GM03348 (cell line): Measurements from ENCODE around the gene BSG.
A peak's percentile ranks its signal among the peaks of the same experiment; 100 is the strongest.
"Not testable (repeated sequence)": the region's sequence is repeated elsewhere in the genome, so short reads cannot be mapped to it uniquely, and the experiment has no call there.

Experiments used
- DNase-seq: peaks from one replicate; pipeline ENCODE4 v3.0.0; 2012; ENCODE audit warnings: low spot score

The BSG gene

DNA sequence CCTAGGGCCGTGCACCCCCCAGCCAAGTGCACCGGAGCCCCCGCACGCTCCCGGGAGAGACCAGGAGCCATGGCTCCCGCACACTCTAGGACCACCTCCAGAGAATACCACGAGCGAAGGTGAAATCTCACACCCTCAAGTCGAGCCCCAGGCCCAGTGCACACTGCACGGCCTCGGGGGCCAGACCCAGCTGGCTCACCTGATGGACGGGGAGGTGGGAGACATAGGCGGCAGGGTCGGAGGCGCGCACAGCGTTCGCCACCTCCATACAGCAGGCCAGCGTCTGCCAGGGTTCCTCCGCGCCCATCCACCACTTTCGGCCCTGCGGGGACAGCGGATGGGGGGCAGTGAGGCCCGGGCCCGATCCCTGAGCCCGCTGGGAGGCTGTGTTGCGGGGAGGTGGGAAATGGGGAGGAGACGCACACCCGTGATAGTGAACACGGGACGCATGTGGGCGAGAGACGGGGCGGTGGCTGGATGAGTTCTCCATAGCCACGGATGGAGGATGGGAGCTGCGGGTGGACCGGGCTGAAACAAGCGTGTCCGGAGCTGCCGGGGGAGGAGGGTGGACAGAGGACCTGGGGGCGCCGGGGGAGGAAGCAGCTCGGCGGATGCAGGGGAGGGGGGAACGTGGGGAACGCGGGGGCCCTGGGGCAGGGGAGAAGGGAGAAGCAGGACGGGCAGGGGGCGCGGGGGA is 47.9 kb downstream of the BSG start:
- DNase-seq: no peak

DNA sequence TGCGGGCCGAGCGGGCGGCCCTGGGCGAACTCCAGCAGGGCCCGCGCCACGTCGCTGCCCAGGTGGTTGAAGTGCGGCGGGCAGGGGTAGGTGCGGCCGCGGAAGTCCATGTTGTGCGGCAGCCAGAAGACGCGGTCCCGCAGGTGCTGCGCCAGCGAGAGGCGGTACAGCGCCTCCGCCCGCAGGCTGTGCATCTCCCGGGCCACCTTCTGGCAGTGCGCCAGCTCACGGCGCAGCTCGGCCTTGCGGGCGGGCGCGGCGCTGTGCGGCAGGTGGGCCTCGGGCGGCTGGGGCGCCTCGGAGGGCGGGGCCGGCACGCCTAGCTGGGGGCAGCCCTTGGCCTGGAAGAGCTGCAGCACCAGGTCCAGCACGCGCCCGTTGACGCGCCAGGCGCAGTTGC is 48.8 kb downstream of the BSG start:
- DNase-seq: not testable (repeated sequence)

DNA sequence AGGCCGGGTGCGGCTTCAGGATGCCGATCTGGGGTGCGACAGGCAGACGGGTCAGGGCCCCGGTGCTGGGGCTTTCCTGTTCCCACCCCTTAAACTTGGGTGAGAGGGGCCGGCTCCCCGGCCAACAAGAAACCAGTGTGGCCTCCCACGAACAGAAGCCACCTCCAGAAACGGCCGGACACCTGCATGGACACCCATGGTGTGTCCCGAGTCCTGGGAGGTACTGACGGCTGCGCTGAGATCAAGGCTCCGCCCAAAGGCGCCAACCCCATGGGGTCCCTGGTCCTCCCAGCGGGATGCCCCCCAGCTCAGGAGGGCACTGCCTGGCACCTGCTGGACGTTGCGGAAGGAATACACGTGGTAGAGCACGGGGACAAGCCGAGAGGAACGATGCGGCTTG is 49.4 kb downstream of the BSG start:
- DNase-seq: no peak

DNA sequence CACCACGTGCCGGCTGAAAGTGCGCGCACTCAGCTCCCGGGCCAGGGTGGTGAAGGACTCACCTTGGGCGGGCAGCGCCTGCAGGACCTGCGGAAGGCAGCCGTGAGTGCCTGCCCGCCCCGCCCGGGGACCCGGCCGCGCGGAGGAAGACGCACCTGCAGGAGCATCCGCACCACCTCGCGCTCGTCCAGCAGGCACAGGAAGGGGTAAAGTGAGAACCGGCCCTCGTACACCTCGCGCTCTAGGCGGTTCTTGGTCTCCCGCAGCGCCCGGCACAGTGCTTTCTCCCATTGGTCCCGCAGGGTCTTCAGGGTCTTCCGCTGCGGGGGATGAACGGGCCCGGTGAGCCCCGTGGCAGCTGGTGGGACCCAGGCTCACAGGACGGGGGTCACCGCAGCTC is 50.3 kb downstream of the BSG start:
- DNase-seq: no peak

DNA sequence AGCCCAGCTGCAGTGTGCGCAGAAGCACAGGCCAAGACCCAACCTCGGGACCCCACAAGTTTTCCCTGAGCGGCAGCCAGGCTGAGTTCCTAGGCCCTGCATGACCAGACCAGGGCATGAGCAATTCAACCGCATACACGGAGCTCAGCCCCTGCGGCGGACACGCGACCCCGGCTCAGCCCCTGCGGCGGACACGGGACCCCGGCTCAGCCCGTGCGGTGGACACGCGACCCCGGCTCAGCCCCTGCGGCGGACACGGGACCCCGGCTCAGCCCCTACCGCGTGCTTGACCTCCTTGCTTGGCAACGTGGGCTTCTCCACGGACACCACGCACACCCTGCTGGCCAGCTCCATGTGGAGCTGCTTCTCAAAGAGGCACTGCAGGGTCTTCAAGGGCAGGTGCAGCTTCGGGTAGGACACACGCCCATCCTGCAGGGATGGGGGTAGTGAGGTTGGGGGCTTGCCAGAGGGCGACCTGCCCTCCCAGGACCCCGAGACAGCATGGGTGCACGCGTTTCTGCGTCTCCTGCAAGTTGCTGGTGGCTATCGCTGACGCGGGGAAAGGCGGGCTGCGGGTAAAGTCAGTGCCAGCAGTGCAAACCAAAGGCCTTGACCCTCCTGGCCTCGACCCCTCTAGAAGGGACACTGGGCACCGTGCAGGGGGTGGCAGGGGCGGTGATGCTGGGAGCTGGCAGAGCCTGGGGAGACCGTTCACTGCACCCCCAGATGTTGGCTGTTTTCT is 51.0 kb downstream of the BSG start:
- no peak for DNase-seq

DNA sequence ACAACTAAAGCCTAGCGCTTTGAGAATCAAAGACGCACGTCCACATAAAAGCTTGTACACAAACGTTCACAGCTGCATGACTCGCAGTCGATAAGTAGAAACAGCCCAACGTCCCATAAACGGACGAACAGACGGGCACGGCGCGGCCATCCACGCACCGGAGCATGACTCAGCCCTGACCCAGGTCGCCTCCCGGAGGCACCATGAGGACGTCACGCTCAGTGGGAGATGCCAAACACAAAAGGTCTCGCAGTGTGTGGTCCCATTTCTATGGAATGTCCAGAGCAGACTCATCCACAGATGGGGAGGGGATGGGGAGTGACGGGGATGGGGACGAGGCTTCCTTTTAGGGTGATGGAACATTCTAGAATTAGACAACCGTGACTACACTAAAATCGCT is 51.6 kb downstream of the BSG start:
- no peak for DNase-seq

DNA sequence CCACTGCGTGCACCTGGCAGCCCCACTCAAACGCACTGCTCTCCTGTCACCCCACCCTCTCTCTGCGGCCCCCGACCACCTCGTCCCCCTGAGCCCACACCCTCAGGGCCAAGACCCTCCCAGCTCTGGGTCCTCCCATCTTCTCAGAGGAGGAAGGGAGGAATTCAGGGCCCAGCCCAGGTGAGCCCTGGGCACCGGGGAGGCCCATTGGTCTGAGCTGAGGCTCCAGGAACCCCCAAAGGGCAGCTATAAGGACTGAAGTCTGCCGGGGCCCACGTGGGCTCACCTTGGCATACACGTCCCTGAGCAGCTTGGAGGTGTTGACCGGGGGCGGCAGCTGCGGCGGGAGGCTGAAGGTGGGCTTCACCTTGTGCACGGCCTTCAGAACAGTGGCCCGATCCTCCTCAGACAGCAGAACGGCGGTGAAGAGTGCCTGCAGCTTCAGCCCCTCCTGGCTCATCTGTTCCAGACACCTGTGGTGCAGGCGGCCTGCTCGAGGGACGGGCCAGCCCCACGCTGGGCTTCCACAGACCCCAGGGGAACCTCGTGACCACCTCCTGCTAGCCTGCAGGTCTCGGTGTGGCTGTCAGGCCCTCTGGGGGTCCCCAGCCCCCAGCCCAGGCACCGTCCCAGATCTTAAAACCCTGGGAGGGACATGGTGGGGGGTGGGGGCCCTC is 52.2 kb downstream of the BSG start:
- DNase-seq: no peak

DNA sequence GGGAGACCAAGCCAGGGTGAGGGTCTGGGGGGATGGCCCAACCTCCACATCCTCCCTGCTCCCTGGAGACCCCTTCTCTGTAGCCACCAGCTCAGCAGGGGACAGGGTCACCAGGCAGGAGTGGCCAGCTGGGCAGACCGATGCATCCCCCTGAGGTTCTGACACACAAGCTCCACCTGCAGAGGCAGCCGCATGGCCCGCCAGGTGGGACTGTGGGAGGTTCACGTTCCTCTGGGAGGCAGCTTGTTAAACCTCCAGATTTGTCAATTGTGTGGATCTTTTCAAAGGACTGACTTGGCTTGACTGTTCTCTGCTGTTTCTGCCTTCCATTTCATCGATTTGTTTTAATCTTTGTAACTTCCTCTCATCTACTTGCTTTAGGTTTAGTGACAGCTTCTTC is 52.9 kb downstream of the BSG start:
- no peak for DNase-seq

DNA sequence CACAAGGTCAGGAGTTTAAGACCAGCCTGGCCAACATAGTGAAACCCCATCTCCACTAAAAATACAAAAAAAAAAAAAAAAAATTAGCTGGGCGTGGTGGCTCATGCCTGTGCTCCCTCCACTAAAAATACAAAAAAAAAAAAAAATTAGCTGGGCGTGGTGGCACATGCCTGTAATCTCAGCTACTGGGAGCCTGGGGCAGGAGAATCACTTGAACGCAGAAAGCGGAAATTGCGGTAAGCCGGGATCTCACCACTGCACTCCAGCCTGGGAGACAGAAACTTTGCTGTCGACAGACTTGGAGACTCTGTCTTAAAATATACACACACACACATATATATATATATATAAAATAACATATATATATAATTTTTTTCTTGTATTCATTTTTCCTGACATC is 54.2 kb downstream of the BSG start:
- DNase-seq: not testable (repeated sequence)

DNA sequence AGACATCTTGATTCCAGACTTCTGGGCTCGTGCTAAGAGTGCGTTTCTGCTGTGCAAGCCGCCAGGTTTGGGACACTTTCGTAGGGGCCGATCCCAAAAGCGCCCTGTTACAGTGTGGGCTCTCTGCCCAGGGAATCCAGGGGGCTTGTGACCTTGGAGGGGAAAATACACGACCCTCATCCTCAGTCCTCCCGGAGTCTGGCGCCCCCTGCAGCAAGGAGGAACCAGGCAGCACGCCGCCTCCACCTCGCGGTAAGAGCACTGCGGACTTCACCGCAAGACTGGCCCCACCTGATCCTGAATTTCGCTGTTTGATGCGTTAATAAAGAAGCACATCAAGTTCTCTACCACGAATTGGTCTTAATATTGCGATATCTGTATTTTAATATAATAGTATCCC is 55.8 kb downstream of the BSG start:
- no peak for DNase-seq

DNA sequence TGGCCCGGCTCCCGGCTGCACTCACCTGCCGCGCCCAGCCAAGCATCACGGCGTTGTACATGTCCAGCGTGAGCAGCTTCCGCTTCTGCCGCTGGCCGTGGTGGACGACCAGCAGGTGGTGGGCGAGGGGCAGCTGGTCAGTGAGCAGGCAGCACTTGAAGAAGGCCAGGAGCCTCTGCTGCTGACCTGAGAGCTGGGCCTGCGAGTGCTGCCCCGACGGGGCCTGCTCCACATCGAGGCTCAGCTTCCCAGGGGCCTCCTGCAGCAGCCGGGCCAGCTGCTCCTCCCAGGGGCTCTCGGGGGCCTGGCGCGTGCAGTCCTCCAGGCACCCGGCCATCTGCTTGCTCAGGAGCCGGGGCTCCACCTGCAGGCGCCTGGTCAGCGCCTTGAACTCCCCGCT is 57.1 kb downstream of the BSG start:
- DNase-seq: not testable (repeated sequence)

DNA sequence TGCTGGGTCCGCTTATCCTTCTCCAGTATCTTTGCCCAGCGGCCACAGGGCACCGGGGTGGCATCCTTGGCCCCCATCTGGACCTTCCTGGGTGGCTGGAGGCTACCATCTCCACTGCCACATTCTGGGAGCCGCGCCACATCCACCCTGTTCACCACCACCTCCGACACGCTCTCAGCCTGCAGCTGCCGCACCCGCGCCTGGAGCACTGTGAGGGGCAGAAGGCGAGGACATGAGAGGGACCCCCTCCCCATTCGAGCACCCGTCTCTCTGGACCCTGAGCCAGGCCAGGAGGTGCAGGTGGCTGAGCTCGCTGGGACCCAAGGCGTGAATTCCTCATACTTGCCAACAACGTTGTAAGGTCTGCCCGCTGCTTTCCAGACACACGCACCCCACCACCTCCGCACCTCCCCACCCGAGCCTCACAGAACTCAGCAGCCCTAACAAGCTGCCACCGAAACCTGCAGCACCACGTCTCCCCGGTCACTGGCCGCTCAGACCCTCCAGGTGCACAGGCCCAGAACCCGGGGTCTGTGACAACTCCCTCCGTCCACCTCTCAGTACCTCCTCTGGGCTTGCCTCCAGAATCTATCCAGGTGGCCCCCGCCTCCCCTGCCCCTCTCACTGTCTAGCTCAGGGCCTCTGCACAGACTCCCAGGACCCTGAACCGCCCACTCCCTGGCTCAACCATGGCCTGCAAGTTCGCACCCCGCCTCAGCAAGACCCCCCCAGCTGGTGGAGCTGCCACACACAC is 57.7 kb downstream of the BSG start:
- DNase-seq: no peak

DNA sequence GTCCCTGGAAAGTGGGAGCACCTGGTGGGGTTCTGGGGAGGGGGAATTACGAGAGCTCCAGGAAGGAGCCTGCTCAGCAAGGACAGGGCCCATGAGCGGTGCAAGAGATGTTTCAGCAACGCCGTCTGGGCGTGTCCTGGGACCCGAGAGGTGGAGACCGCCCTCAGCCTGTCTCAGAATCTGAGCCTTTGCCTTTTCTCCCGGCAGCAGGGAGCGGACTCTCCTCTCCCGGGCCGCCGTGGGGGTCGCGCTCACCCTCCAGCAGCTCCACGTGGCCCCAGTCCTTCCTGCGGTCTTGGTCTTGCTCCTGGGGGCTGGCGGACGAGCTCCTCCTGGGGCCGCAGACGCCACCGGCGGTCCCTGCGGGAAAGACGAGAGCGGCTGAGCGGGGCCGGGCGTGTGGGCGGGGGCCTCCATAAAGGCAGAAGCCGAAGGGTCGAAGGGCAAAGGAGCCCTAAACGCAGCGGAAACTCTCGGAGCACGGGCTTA is 60.2 kb downstream of the BSG start:
- peak; percentile 79 for DNase-seq
